Measurements from ENCODE around the gene BROX.

GRCh38 chr1:222754366-222755139 is 42.2 kb downstream of the BROX start:
- TF ChIP-seq CTCF (IDR thresholded peaks at IDR 0.05) (no peak), EP300 (IDR thresholded peaks at IDR 0.05) (no peak), POLR2A (IDR thresholded peaks at IDR 0.05; ENCODE audit: low read depth) (no peak)

Measured in esophagus muscularis mucosa (tissue), 4 donors.